Keratinocyte (primary cell): ENCODE data around the gene TOGARAM1. TPM values are rescaled to one million over a fixed set of nuclear protein-coding genes. Genes with fewer than 3 reads are reported as not detected.

ENCODE experiments used
- DNase-seq: peaks from one replicate; pipeline ENCODE4 v3.0.0-alpha.2; 2011; ENCODE audit warnings: low read depth, missing footprints, low spot score
- FAIRE-seq: peaks from 2 replicates; lab custom pipeline; 2011; peaks lifted over from hg19 to GRCh38; lab: Jason Lieb, UNC
- H2AFZ ChIP-seq: 2 replicates; pipeline ENCODE4 v1.6.0; 2012; ENCODE audit warnings: low read length, control low read depth, inconsistent platforms; ENCODE audit not compliant: control insufficient read depth
- H3K27ac ChIP-seq: 2 replicates; pipeline ENCODE4 v1.5.1; 2011; ENCODE audit warnings: low read length; ENCODE audit not compliant: control insufficient read depth, insufficient read depth
- H3K27me3 ChIP-seq: 3 replicates; pipeline ENCODE4 v1.6.0; 2011; ENCODE audit warnings: low read length; ENCODE audit not compliant: control insufficient read depth, insufficient read depth; ENCODE audit errors: extremely low read depth
- H3K36me3 ChIP-seq, 2 experiments: 2 replicates in 1 of 2; 3 replicates in 1 of 2; pipeline ENCODE4 v1.5.1; 2011; ENCODE audit warnings: low read length in 2 of 2, mild to moderate bottlenecking in 1 of 2; ENCODE audit not compliant: control insufficient read depth in 2 of 2, insufficient read depth in 2 of 2; ENCODE audit errors: extremely low read depth in 1 of 2
- H3K4me1 ChIP-seq: 3 replicates; pipeline ENCODE4 v1.5.1; 2011; ENCODE audit warnings: low read length; ENCODE audit not compliant: control insufficient read depth, insufficient read depth; ENCODE audit errors: extremely low read depth
- H3K4me2 ChIP-seq: 3 replicates; pipeline ENCODE4 v1.6.0; 2011; ENCODE audit warnings: low read depth, low read length; ENCODE audit not compliant: control insufficient read depth, insufficient read depth; ENCODE audit errors: extremely low read depth
- H3K4me3 ChIP-seq, 3 experiments: fragments of 200-600 bp in 1 of 3; sonication (generic) in 1 of 3; 2 replicates in 2 of 3; 3 replicates in 1 of 3; pipeline ENCODE4 v1.5.1; 2011 to 2016; ENCODE audit warnings: low read length in 3 of 3, mild to moderate bottlenecking in 3 of 3, control low read depth in 2 of 3, inconsistent platforms in 1 of 3, low read depth in 1 of 3, mixed read lengths in 1 of 3, mixed run types in 1 of 3, moderate library complexity in 1 of 3; ENCODE audit not compliant: control insufficient read depth in 2 of 3, insufficient read depth in 2 of 3; ENCODE audit errors: extremely low read depth in 1 of 3
- H3K79me2 ChIP-seq: 2 replicates; pipeline ENCODE4 v1.6.0; 2012; ENCODE audit warnings: low read length; ENCODE audit not compliant: control insufficient read depth, insufficient read depth
- H3K9ac ChIP-seq: 3 replicates; pipeline ENCODE4 v1.6.0; 2011; ENCODE audit warnings: low read length; ENCODE audit not compliant: control insufficient read depth, insufficient read depth; ENCODE audit errors: extremely low read depth
- H3K9me1 ChIP-seq: 3 replicates; pipeline ENCODE4 v1.6.0; 2011; ENCODE audit warnings: low read length; ENCODE audit not compliant: control insufficient read depth, insufficient read depth; ENCODE audit errors: extremely low read depth
- H3K9me3 ChIP-seq: 2 replicates; pipeline ENCODE4 v1.5.1; 2012; ENCODE audit warnings: low read depth, low read length; ENCODE audit not compliant: control insufficient read depth
- H4K20me1 ChIP-seq: 3 replicates; pipeline ENCODE4 v1.6.0; 2011; ENCODE audit warnings: low read length; ENCODE audit not compliant: control insufficient read depth, insufficient read depth; ENCODE audit errors: extremely low read depth
- EZH2 ChIP-seq: IDR thresholded peaks from one replicate; pipeline ENCODE4 v1.6.1; 2012; ENCODE audit warnings: inconsistent platforms, mild to moderate bottlenecking, low read length, moderate library complexity
- dilution Hi-C: fragments of 300-500 bp; cut with MboI; formaldehyde crosslinking; loops from one replicate; pipeline ENCODE4 v1.7.0; 2020; ENCODE audit warnings: low sequenced_read_pairs; ENCODE audit not compliant: extremely low pct_ligation_motif_present
- polyA plus RNA-seq, 5 experiments: library from polyadenylated mRNA; depleted of rRNA in 3 of 5; stranded (reverse) in 3 of 5; stranded (forward) in 1 of 5; unstranded in 1 of 5; fragments of >200 nt; gene quantifications; 1 replicate in 1 of 5; 2 replicates in 3 of 5; 3 replicates in 1 of 5; pipeline versions ENCODE4 v1.2.1 to v1.2.3, GENCODE V29; 2011 to 2012; ENCODE audit warnings: missing spikeins in 2 of 5, low read depth in 1 of 5, low replicate concordance in 1 of 5
- TF ChIP-seq, protein P1 (sequence below), 3 experiments: IDR thresholded peaks in 1 of 3; conservative IDR thresholded peaks in 1 of 3; optimal IDR thresholded peaks in 1 of 3; 2 replicates in 2 of 3; 3 replicates in 1 of 3; pipeline versions ENCODE3 to v1.5.1; 2011; ENCODE audit warnings: low read length in 3 of 3, mild to moderate bottlenecking in 3 of 3, moderate library complexity in 2 of 3, control low read depth in 1 of 3, inconsistent platforms in 1 of 3; ENCODE audit not compliant: insufficient read depth in 2 of 3; ENCODE audit errors: extremely low read depth in 1 of 3

Gene TOGARAM1
- polyA plus RNA-seq, 1 donor (not counting 4 experiments of a cell fraction or from before 2014, with no cell fraction given), result 8.2 TPM

DNA sequence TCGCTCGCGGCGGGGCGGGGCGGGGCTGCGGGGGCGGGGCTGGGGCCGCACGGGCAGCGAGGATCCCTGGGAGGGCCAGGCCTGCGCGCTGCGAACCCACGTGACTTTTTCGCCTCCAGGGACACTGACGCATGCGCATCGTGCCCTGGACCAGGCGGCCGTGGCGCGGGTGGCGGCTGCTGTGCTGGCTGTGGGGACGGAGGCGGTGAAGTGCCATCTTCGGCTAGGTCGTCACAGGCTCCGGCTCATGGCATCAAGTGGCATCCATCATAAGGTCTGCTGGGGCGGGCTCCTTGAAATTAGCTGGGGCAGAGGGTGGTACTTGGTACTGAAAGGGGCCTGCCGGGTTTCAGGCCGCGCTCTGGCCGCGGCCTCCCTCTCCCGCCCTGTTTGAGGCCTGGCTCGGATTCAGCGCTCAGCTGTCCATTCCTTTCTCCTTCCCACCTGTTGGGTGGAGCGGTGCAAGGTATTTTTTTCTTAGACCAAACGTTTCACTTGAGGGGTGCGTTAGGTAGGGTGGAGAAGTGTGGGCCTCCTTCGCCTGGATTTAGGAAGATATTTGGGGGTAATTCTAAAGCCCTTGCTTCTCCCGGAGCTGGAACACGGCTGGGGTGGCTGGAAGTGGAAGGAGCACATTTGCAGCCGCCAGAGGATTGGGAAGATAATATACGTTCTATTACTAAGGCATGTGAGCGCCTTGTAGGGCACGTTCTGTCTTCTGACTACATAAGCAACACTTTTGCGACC is 122.2 kb downstream of the TOGARAM1 start, which contains the start of gene PRPF39:
PRPF39 (plus strand) TSS at position 141 of the 747 bp plus-strand sequence. CDS start 11,124 bp downstream, outside the sequence.
- Histone ChIP-seq H3K27ac (peak within 1 kb of the TSS; percentile 93), H3K9me3 (no peaks in the 10 kb centered on the region), H3K4me2 (peak within 1 kb of the TSS; percentile 91), H3K36me3 (peaks cover 0 to 4% of the 10 kb centered on the region in 2 experiments), H3K4me3 (peak within 1 kb of the TSS; percentile 55 to 99 (median 85)), H2AFZ (peak within 1 kb of the TSS; percentile 95), H3K9me1 (peaks cover 2% of the 10 kb centered on the region), H4K20me1 (peaks cover 12% of the 10 kb centered on the region), H3K9ac (peak within 1 kb of the TSS; percentile 95), H3K4me1 (peaks cover 31% of the 10 kb centered on the region), H3K27me3 (no peaks in the 10 kb centered on the region), H3K79me2 (peaks cover 51% of the 10 kb centered on the region)
- FAIRE-seq (no peak), DNase-seq (peak; percentile 23)
- dilution Hi-C loops, result no loop called here
- TF ChIP-seq EZH2, result no peak
- TF ChIP-seq, protein P1, sequence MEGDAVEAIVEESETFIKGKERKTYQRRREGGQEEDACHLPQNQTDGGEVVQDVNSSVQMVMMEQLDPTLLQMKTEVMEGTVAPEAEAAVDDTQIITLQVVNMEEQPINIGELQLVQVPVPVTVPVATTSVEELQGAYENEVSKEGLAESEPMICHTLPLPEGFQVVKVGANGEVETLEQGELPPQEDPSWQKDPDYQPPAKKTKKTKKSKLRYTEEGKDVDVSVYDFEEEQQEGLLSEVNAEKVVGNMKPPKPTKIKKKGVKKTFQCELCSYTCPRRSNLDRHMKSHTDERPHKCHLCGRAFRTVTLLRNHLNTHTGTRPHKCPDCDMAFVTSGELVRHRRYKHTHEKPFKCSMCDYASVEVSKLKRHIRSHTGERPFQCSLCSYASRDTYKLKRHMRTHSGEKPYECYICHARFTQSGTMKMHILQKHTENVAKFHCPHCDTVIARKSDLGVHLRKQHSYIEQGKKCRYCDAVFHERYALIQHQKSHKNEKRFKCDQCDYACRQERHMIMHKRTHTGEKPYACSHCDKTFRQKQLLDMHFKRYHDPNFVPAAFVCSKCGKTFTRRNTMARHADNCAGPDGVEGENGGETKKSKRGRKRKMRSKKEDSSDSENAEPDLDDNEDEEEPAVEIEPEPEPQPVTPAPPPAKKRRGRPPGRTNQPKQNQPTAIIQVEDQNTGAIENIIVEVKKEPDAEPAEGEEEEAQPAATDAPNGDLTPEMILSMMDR (optimal IDR thresholded peaks at IDR 0.05 in 1 of 3, IDR thresholded peaks at IDR 0.05 in 1 of 3, conservative IDR thresholded peaks at IDR 0.05 in 1 of 3; ENCODE audit: extremely low read depth in 1 of 3, insufficient read depth in 2 of 3, low read length in 3 of 3), result no peak

DNA sequence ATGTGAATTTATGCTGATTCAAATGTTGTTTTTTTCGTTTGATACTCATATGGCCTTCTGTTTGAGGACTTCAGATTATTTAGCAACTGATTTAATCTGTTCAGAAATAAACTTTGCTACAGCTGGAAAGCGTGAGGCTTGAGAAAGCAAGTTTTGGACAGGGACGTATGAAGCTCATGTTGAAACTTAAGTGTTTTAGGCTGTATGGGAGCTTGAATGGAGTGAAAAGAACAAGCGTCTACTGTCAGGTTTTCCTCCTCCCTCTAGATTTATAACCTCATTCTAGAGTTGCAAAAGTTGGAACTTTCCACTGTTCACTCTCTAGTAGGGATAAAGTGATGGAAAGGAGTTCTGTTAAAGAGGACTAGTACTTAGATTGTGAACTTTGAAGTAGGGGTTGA is 123.0 kb downstream of the TOGARAM1 start:
- H3K27me3 ChIP-seq, result no peaks in the 10 kb centered on the region
- peak overlapping the region; percentile 55 to 99 (median 85) for H3K4me3 ChIP-seq
- H3K4me2 ChIP-seq, result peak overlapping the region; percentile 87
- peaks cover 38% of the 10 kb centered on the region for H3K4me1 ChIP-seq
- no peak overlapping the region for H2AFZ ChIP-seq
- peaks cover 0 to 4% of the 10 kb centered on the region in 2 experiments for H3K36me3 ChIP-seq
- H4K20me1 ChIP-seq, result peaks cover 12% of the 10 kb centered on the region
- peaks cover 4% of the 10 kb centered on the region for H3K9me1 ChIP-seq
- no peak for DNase-seq
- no peak for TF ChIP-seq EZH2
- TF ChIP-seq, protein P1 (optimal IDR thresholded peaks at IDR 0.05 in 1 of 3, IDR thresholded peaks at IDR 0.05 in 1 of 3, conservative IDR thresholded peaks at IDR 0.05 in 1 of 3; ENCODE audit: extremely low read depth in 1 of 3, insufficient read depth in 2 of 3, low read length in 3 of 3), result no peak
- H3K27ac ChIP-seq, result peak overlapping the region; percentile 93
- dilution Hi-C loops, result no loop called here
- H3K79me2 ChIP-seq, result peaks cover 56% of the 10 kb centered on the region
- no peaks in the 10 kb centered on the region for H3K9me3 ChIP-seq
- peak overlapping the region; percentile 95 for H3K9ac ChIP-seq
- peak; percentile 48 for FAIRE-seq
